ENCODE data around the gene SGCE.

Gene SGCE

DNA sequence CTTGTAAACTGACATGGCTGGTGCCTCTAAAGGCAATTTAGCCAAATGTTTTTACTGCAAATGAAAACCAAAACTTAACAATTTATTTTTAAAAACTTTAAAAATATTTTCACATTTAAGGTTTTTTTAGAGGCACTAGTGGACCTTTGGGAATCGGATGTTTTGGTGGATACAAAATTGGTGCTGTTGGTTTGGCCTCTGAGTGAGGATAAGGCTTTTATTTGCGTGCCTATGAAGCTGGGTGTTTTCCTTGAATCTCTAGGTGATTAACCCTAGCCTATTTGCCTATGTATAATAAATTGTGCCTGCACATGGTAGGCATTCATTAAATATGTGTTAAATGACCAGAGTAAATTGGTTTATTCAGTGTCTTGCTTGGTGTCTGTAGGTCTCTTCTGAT, 2.9 kb upstream of the SGCE start:
- no peak for DNase-seq

DNA sequence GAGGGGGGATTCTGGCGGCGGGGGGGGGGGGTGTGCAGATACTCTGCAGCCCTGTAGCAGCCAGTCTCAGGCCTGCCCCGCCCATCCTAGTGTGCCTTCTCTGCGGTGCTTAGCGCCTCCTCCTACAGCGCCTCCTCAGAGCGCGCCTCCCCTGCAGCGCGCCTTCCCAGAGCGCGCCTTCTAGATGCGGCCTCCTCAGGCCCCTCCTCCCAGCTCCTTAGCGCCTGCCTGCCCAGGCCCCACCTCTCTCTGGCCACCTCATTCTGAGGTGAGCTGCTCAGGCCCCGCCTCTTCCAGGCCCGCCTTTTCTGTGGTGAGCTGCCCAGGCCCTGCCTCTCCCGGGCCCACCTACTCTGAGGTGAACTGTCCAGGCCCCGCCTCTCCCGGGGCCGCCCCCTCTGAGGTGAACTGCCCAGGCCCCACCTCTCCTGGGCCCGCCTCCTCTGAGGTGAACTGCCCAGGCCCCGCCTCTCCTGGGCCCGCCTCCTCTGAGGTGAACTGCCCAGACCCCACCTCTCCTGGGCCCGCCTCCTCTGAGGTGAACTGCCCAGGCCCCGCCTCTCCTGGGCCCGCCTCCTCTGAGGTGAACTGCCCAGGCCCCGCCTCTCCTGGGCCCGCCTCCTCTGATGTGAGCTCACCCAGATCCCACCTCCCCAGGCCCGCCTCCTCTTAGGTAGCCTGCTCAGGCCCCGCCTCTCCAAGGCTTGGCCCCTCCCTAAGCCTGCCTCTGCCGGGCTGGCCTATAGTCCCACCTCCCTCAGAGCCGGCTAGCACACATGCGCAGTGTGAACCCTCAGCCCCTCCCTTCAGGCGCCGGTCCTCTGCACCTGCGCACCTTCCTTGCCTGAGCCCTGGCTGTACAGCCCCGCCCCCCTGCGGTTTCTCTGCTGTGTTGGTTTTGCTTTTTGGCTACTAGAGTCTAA, 2.1 kb upstream of the SGCE start:
- DNase-seq, result peak; percentile 94

DNA sequence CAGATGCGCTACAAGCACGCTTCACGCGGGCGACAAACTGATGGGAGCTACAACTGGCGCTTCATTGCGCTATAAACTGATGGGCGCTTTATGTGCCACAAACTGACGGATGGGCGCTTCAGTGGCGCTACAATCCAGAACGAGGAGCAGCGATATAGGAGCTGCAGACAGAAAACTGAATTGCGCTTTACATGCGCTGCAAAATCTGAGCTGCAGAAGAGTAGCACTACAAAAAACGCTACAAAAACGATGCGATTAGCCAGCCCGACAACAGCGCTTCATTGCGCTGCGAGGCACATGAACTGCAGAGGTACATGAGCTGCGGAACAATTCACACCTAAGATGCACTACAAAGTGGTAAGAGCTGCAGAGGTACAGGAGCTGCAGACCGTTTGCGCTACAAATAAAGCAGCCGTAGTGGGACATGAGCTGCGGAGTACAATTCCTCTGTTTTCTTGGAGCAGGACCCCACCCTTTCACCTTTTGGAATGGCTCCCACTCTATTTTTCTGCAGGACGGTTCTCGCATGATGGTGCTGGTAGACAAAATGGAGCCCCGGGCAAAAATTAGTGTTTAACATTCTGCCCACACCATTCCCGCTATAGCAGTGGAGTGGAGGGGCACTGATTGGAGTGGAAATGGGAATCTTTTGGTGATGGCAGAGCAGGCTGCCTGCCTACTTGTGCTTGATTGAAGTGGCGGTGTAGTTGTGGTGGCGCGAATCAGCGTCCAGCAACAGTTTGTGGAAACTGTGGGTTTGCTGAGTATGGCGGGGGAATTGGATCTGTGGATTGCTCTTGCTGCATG, 1.2 kb upstream of the SGCE start:
- peak; percentile 7 for DNase-seq

DNA sequence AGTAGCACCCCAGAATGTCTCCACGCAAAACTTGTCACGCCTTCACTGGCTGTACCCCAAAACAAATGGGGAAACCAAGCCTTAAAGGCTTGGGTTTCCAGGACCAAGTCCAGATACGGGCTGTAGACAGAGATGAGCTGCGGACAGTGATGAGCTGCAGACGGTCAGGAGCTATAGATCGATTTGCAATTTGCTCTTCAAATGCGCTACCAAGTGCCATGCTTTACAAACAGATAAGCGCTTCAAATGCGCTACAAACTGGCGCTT, 658 bp upstream of the SGCE start:
- DNase-seq, result no peak

- no peak for DNase-seq
These were observed 646 bp downstream of the SGCE start for GRCh38 chr7:94655126-94655847.

GRCh38 chr7:94654783-94655125, 1.2 kb downstream of the SGCE start:
- DNase-seq, result no peak

GRCh38 chr7:94650147-94651051, 5.5 kb downstream of the SGCE start:
- DNase-seq, result no peak

DNA sequence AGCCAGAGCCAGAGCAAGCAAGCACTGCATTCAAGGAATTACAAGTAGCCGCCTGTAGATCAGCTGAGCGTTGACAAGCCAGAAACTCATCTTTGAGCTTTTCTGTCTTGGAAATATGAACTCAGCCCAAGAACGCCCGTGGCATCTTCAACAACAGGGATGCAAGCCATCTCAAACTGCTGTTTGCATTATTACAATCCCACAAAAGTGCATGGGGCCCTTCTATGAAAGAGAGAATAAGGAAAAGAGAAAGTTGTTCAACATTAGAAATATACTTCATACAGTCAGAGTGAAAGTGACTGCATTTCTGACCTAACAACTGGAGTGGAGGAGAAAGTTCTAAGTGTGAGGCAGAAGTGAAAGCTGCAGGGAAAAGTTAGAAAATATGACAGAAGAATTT, 6.5 kb downstream of the SGCE start:
- no peak for DNase-seq

DNA sequence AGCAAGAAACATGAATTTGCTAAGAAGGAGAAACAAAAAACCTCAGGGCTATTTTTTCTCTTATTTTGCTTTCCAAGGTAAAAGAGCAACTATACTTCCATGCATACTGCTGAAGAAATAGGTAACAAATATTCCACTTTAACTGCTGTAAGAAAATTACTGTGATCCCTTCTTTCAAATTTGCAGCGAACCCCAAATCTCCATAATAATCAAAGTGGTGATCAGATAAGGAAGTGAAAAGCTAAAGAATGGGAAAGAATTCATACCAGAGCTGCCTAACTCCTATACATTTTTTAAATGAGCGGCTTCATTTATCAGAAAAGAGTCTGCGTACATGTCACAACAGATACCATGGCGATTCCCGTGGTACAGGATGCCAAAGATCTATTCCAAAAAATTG, 7.2 kb downstream of the SGCE start:
- no peak for DNase-seq

- no peak for DNase-seq
These were observed 8.6 kb downstream of the SGCE start for GRCh38 chr7:94647295-94647694.

GRCh38 chr7:94643771-94644545, 12.0 kb downstream of the SGCE start:
- DNase-seq, result no peak

- no peak for DNase-seq
These were observed 12.9 kb downstream of the SGCE start for GRCh38 chr7:94642838-94643653.

DNA sequence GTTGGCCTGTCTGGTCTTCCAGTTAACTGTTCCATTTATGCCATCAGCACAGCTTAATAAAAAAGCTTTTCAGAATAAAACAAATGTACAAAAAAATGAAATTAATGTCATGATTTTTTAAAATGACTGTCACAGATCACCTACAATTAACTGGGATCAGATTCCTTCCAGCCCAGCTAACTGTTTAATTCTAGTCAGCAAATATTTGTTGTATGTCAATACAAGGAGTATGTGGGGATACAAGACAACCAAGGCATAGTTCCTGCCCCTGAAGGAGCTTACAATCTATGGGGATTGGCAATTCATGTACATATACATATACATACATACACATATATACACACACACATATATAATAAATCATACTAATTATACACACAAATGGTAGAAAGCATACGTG, 16.5 kb downstream of the SGCE start:
- no peak for DNase-seq

- DNase-seq, result no peak
These were observed 20.2 kb downstream of the SGCE start for GRCh38 chr7:94635687-94636086.

- no peak for DNase-seq
These were observed 21.4 kb downstream of the SGCE start for GRCh38 chr7:94634502-94634901.

DNA sequence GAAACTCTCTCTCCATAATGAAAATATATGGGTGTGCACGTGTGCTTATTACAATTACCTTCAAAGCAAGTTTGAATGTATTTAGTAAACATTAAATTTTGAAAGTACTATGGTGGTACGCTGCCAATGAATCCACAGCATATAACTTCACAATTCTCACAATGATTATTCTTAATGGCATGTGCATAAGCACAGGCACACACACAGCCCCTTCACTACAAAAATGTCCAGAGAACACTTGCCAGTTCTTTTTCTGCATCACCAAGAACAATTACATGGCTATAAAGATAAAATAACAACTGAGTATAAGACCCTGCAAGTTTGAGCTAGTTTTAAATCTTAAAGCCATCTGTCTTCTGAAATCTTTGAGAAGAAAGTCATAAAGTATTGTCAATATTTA, 22.2 kb downstream of the SGCE start:
- no peak for DNase-seq

GRCh38 chr7:94633014-94633341, 23.0 kb downstream of the SGCE start:
- DNase-seq, result no peak

DNA sequence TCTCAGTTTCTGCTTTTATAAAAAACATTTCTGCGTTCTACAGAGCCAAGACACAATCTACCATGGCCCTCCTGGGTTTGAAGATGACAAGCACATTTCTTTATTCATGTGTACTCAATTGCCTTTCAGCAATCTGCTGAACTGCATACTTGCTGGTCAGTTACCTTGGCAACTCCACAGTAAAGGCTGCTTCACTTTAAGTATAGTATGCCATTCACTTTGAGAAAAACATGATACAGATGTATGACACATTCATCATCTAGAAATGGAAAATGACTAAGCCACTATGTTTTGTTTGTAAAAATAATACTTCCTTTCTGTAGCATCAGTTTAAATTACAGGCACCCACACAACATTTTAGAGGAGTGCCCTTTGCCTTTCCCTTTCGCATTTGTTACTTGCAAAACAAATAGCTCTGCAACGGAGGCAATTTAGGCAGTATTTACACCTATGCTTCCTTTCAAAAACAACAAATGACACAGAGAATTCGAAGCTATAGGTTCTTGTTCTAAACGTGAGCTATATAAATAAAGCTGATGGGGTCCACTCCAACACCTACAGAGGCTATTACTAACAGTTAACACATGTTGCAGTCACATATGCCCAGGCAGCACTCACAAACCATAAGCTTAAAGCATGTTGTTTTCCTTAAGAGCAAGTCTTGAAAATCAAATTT, 23.5 kb downstream of the SGCE start:
- no peak for DNase-seq

- DNase-seq, result no peak
These were observed 25.1 kb downstream of the SGCE start for GRCh38 chr7:94630855-94631254.

DNA sequence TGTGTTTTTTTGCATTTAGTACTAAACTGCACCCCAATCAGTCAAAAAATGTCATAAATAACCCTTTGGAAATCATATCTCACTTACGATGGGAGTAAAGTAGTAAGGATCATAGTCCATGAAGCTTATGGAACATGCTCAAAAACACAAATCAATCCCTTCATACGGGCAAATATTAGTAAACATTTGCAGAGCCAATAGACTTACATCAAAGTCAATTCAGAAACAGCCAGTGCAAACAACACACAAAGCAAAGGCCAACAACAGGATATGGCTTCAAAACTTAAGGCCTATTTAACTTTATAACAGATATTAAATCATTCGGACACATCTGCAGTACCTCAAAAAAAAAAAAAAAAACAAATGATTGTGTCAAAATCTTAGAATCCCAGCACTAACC, 32.1 kb downstream of the SGCE start:
- no peak for DNase-seq

DNA sequence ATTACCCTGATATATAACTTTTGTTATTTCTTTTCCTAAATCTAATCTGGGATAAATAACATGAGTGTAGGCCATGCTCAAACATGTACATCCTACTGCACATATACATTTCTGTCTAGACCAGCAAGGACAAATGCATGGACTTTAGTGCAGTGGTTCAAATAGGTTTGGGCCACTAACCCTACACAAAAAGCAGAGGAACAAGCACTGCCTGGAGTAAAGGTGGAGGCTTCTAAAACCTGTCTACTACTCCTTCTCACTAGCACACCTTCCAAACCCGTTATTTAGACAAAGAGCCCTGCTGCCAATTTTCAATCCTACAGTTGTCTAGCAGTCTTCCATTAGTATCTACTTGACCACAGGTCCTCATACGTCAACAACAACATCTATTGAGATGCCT, 34.8 kb downstream of the SGCE start:
- no peak for DNase-seq
